ENCODE results near the gene UCK1. TPM values are rescaled to one million over a fixed set of nuclear protein-coding genes. Genes with fewer than 3 reads are reported as not detected.

Gene UCK1
- total RNA-seq, 1 donor from 2014 or later, result 22.4 TPM

DNA sequence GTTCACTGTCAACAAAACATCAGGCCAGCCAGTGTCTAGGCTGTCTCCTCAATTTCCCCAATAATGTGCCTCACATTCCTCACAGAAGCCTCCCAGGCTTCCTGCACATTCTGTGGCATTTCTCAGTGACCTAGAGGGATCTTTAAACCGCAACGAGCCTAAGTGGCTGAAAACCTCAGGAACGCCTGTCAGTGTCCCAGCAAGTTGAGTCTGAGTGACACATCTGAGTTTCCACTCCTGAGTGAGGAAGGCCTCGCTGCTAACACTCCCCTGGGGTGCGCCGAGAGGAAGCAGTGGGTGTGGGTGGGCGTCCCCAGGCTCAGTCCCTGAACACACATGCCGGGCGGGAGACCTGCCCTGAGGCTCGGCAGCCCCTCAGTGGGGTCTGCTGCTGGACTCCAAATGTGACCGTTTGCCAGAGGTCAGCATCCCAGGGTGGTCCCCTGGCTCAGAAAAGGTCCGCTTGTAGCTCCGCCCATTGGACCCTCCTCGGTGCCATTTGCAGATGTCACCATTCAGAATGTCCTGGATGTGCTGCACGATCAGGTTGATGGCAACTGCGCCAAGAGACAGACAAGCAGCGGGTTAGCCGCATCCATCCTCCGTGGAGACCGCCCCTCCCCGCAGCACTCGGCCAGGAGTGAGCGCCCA, 6.3 kb downstream of the UCK1 start:
- H3K4me3 ChIP-seq (ENCODE audit: low read depth, low read length), result no peak overlapping the region
- no peak for DNase-seq (ENCODE audit: low read depth)
- TF ChIP-seq, protein P1, sequence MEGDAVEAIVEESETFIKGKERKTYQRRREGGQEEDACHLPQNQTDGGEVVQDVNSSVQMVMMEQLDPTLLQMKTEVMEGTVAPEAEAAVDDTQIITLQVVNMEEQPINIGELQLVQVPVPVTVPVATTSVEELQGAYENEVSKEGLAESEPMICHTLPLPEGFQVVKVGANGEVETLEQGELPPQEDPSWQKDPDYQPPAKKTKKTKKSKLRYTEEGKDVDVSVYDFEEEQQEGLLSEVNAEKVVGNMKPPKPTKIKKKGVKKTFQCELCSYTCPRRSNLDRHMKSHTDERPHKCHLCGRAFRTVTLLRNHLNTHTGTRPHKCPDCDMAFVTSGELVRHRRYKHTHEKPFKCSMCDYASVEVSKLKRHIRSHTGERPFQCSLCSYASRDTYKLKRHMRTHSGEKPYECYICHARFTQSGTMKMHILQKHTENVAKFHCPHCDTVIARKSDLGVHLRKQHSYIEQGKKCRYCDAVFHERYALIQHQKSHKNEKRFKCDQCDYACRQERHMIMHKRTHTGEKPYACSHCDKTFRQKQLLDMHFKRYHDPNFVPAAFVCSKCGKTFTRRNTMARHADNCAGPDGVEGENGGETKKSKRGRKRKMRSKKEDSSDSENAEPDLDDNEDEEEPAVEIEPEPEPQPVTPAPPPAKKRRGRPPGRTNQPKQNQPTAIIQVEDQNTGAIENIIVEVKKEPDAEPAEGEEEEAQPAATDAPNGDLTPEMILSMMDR (conservative IDR thresholded peaks at IDR 0.05; ENCODE audit: low read depth, low read length), result no peak

GRCh38 chr9:131523451-131524435, 7.3 kb downstream of the UCK1 start:
- TF ChIP-seq, protein P1 (conservative IDR thresholded peaks at IDR 0.05; ENCODE audit: low read depth, low read length), result no peak
- DNase-seq (ENCODE audit: low read depth), result no peak
- H3K4me3 ChIP-seq (ENCODE audit: low read depth, low read length), result no peak overlapping the region

GRCh38 chr9:131523086-131523388, 8.0 kb downstream of the UCK1 start:
- H3K4me3 ChIP-seq (ENCODE audit: low read depth, low read length), result no peak overlapping the region
- no peak for DNase-seq (ENCODE audit: low read depth)
- TF ChIP-seq, protein P1 (conservative IDR thresholded peaks at IDR 0.05; ENCODE audit: low read depth, low read length), result no peak

- no peak for DNase-seq (ENCODE audit: low read depth)
- TF ChIP-seq, protein P1 (conservative IDR thresholded peaks at IDR 0.05; ENCODE audit: low read depth, low read length), result no peak
- no peak overlapping the region for H3K4me3 ChIP-seq (ENCODE audit: low read depth, low read length)
These were observed 8.6 kb downstream of the UCK1 start for GRCh38 chr9:131522257-131523085.

GRCh38 chr9:131521822-131522221, 9.2 kb downstream of the UCK1 start:
- H3K4me3 ChIP-seq (ENCODE audit: low read depth, low read length), result no peak overlapping the region
- DNase-seq (ENCODE audit: low read depth), result no peak
- TF ChIP-seq, protein P1 (conservative IDR thresholded peaks at IDR 0.05; ENCODE audit: low read depth, low read length), result no peak

GRCh38 chr9:131521203-131521602, 9.9 kb downstream of the UCK1 start:
- no peak for DNase-seq (ENCODE audit: low read depth)
- H3K4me3 ChIP-seq (ENCODE audit: low read depth, low read length), result no peak overlapping the region
- TF ChIP-seq, protein P1 (conservative IDR thresholded peaks at IDR 0.05; ENCODE audit: low read depth, low read length), result no peak
